ENCODE measurements around the gene HBG2. TPM values are rescaled to one million over a fixed set of nuclear protein-coding genes. Genes with fewer than 3 reads are reported as not detected.

The HBG2 gene
- total RNA-seq, 1 experiment from 2014 or later: 8.7 TPM

- ATAC-seq: no peak
- POLR2A ChIA-PET: no interaction called here
- CTCF ChIA-PET: no interaction called here
- DNase-seq (ENCODE audit: low spot score): no peak
- Mint-ChIP-seq H3K4me3 (no peak overlapping the region), H3K36me3 (no peaks in the 10 kb centered on the region), H3K27ac (no peak overlapping the region), H3K9me3 (peaks cover 5% of the 10 kb centered on the region), H3K27me3 (ENCODE audit: low read depth) (no peaks in the 10 kb centered on the region), H3K4me1 (no peaks in the 10 kb centered on the region)
- TF ChIP-seq ZBTB21 (CRISPR knock-in tag; IDR thresholded peaks at IDR 0.05; ENCODE audit: borderline replicate concordance) (no peak), HMGXB4 (CRISPR knock-in tag; IDR thresholded peaks at IDR 0.05) (no peak), ATF2 (CRISPR knock-in tag; IDR thresholded peaks at IDR 0.05; ENCODE audit: borderline replicate concordance, low read depth) (no peak), USF1 (CRISPR knock-in tag; IDR thresholded peaks at IDR 0.05) (no peak), ZNF423 (CRISPR knock-in tag; IDR thresholded peaks at IDR 0.05) (no peak), ZBTB43 (CRISPR knock-in tag; IDR thresholded peaks at IDR 0.05) (no peak), ZNF121 (CRISPR knock-in tag; IDR thresholded peaks at IDR 0.05) (no peak), PRDM15 (CRISPR knock-in tag; IDR thresholded peaks at IDR 0.05) (no peak), SOX15 (CRISPR knock-in tag; IDR thresholded peaks at IDR 0.05) (no peak), ESRRA (CRISPR knock-in tag; IDR thresholded peaks at IDR 0.05; ENCODE audit: borderline replicate concordance) (no peak), ZNF263 (CRISPR knock-in tag; IDR thresholded peaks at IDR 0.05; ENCODE audit: low read depth) (no peak), ZNF512 (CRISPR knock-in tag; IDR thresholded peaks at IDR 0.05; ENCODE audit: borderline replicate concordance) (no peak), ZNF396 (CRISPR knock-in tag; IDR thresholded peaks at IDR 0.05; ENCODE audit: borderline replicate concordance) (no peak), TEAD4 (CRISPR knock-in tag; IDR thresholded peaks at IDR 0.05) (no peak), ZNF138 (CRISPR knock-in tag; conservative IDR thresholded peaks at IDR 0.05) (no peak), NR2C2 (CRISPR knock-in tag; IDR thresholded peaks at IDR 0.05) (no peak), USF2 (CRISPR knock-in tag; IDR thresholded peaks at IDR 0.05) (no peak), E2F4 (CRISPR knock-in tag; IDR thresholded peaks at IDR 0.05; ENCODE audit: borderline replicate concordance, low read depth) (no peak), STAT6 (CRISPR knock-in tag; conservative IDR thresholded peaks at IDR 0.05; ENCODE audit: low read depth) (no peak)
Observed at GRCh38 chr11:5290106-5290505, 35.5 kb upstream of the HBG2 start.
